ENCODE results near the gene XBP1. TPM values are rescaled to one million over a fixed set of nuclear protein-coding genes. Genes with fewer than 3 reads are reported as not detected.

The XBP1 gene
- total RNA-seq, 4 donors from 2014 or later, result 59.8 to 176 (median 70.2) TPM

- intact Hi-C loops (cut with DNase I), result no loop called here
- WGBS, result 77% methylated on average over 5 of the region's 5 CpGs
- TF ChIP-seq POLR2AphosphoS5 (IDR thresholded peaks at IDR 0.05), result no peak
- no peak for TF ChIP-seq CTCF (IDR thresholded peaks at IDR 0.05)
- TF ChIP-seq POLR2A (IDR thresholded peaks at IDR 0.05; ENCODE audit: low read depth), result no peak
- no peak for TF ChIP-seq EP300 (IDR thresholded peaks at IDR 0.05)
Measured at GRCh38 chr22:28838971-28839370, 38.6 kb upstream of the XBP1 start.

DNA sequence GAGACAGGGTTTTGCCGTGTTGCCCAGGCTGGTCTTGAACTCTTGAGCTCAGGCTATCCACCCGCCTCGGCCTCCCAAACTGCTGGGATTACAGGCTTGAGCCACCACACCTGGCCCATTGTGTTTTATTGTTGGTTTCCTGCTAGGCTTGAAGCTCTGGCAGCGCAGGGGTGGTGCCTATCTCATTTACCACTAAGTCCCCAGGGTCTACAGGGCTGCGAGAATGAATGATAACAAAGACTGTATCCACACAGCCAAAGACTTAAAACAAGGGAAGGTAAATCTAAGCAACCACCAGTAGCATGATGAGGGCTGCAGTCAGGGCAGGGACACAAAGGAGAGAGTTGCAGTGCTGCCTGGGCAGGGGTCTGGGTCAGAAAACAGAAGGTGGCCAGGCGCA, 37.3 kb upstream of the XBP1 start:
- Histone ChIP-seq H3K27ac (replicated peaks in 1 of 4) (no peak overlapping the region), H3K27me3 (no peaks in the 10 kb centered on the region), H3K36me3 (no peaks in the 10 kb centered on the region), H3K9me3 (no peaks in the 10 kb centered on the region), H3K4me3 (no peak overlapping the region), H3K4me1 (no peaks in the 10 kb centered on the region)
- WGBS, result 90% methylated on average over 6 of the region's 6 CpGs
- TF ChIP-seq POLR2A (IDR thresholded peaks at IDR 0.05; ENCODE audit: low read depth) (no peak), EP300 (IDR thresholded peaks at IDR 0.05) (no peak), CTCF (IDR thresholded peaks at IDR 0.05) (no peak), POLR2AphosphoS5 (IDR thresholded peaks at IDR 0.05) (no peak)
- no peak for DNase-seq (ENCODE audit: extremely low spot score)
- intact Hi-C loops (cut with DNase I), result no loop called here

More at GRCh38 chr22:28838971-28839370, 38.6 kb upstream of the XBP1 start:
- Histone ChIP-seq H3K4me3 (no peak overlapping the region), H3K4me1 (no peaks in the 10 kb centered on the region), H3K9me3 (no peaks in the 10 kb centered on the region), H3K36me3 (no peaks in the 10 kb centered on the region), H3K27ac (replicated peaks in 1 of 4) (no peak overlapping the region), H3K27me3 (no peaks in the 10 kb centered on the region)
- DNase-seq (ENCODE audit: extremely low spot score), result no peak

DNA sequence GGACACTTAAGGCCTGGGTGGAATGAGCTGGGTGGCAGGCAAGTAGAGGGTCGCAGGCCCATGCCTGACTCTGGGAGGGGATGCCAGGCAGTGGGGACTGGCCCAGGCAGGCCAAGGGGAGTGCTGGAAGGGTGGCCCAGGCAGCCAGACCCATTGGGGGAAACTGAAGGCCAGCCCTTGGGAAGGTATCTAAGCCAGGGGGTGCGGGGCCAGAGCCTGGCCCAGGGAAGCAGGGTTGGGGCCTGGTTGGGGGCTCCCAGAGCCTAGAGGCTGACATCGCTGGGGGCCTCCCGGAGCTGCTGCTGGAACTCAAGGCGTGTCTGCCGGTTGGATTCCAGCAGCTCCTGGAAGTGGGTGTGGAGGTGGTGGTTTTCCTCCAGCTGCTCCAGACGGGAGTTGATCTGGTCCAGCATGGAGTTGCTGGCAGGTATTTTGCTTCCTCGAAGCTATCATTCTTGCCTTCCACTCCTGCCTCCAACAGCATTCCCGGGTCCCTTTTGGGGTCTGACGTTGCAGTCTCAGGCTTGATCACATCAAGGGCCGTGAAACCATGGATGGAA, 35.3 kb upstream of the XBP1 start:
- TF ChIP-seq POLR2AphosphoS5 (IDR thresholded peaks at IDR 0.05) (no peak), POLR2A (IDR thresholded peaks at IDR 0.05; ENCODE audit: low read depth) (no peak), EP300 (IDR thresholded peaks at IDR 0.05) (no peak), CTCF (IDR thresholded peaks at IDR 0.05) (no peak)
- no peak for DNase-seq (ENCODE audit: extremely low spot score)
- no peaks in the 10 kb centered on the region for H3K9me3 ChIP-seq
- no peak overlapping the region for H3K4me3 ChIP-seq
- H3K36me3 ChIP-seq, result no peaks in the 10 kb centered on the region
- no peak overlapping the region for H3K27ac ChIP-seq (replicated peaks in 1 of 4)
- intact Hi-C loops (cut with DNase I), result no loop called here
- H3K4me1 ChIP-seq, result no peaks in the 10 kb centered on the region
- WGBS, result 88% methylated on average over 11 of the region's 11 CpGs
- no peaks in the 10 kb centered on the region for H3K27me3 ChIP-seq

DNA sequence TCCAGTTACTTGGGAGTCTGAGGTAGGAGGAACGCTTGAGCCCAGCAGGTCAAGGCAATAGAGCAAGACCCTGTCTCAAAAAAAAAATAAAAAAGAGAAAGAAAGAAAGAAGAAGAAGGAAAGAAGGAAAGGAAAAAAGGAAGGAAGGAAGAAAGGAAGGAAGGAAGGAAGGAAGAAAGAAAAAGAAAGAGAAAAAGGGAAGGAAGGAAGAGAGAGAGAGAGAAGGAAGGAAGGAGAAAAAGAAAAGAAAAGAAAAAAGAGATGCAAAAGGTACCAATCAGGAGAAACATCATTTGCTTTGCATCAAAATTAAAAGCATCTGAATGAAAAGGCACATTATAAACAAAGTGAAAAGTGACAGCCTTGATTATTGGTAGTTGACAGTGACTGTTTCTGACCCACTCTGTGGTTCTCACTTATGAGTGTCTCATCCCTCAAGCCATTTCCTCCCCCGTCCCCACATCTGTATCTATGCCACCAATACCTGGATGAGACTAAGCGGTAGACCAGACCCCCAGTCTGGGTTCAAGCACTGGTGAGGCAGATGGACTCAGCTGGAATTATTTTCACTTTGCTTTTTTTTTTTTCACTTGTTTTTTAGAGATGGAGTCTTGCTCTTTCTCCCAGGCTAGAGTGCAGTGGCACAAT, 33.0 kb upstream of the XBP1 start:
- no peak overlapping the region for H3K27ac ChIP-seq (replicated peaks in 1 of 4)
- peaks cover 9 to 16% (median 13%) of the 10 kb centered on the region in 4 donors for H3K4me1 ChIP-seq
- no peak overlapping the region for H3K4me3 ChIP-seq
- intact Hi-C loops (cut with DNase I), result no loop called here
- no peaks in the 10 kb centered on the region for H3K27me3 ChIP-seq
- DNase-seq (ENCODE audit: extremely low spot score), result no peak
- H3K36me3 ChIP-seq, result no peaks in the 10 kb centered on the region
- TF ChIP-seq CTCF (IDR thresholded peaks at IDR 0.05), result no peak
- TF ChIP-seq POLR2A (IDR thresholded peaks at IDR 0.05; ENCODE audit: low read depth), result no peak
- TF ChIP-seq POLR2AphosphoS5 (IDR thresholded peaks at IDR 0.05), result no peak
- TF ChIP-seq EP300 (IDR thresholded peaks at IDR 0.05), result no peak
- H3K9me3 ChIP-seq, result no peaks in the 10 kb centered on the region
- WGBS, result 93% methylated on average over 3 of the region's 3 CpGs

Measured in esophagus muscularis mucosa (tissue), 4 donors.